GM13976 (cell line): ENCODE results near the gene SPAG16.

ENCODE experiments used
- DNase-seq: peaks from one replicate; pipeline ENCODE4 v3.0.0; 2012; ENCODE audit warnings: low spot score
- CTCF ChIP-seq: IDR thresholded peaks from 2 replicates; pipeline ENCODE4 v1.5.1; 2012; ENCODE audit warnings: borderline replicate concordance, mild to moderate bottlenecking; ENCODE audit not compliant: insufficient read depth; ENCODE audit errors: extremely low read depth, missing control alignments, control extremely low read depth
- in situ Hi-C: fragments of 300-500 bp; cut with MboI; formaldehyde crosslinking; loops from one replicate; pipeline ENCODE4 v1.12.0; 2022; ENCODE audit warnings: low sequenced_read_pairs, mixed read lengths, inconsistent platforms; ENCODE audit not compliant: unreplicated experiment

Gene SPAG16

GRCh38 chr2:213958086-213958485, 673.8 kb downstream of the SPAG16 start:
- TF ChIP-seq CTCF, result no peak
- in situ Hi-C loops, result no loop called here
- DNase-seq, result no peak

GRCh38 chr2:213959589-213959988, 675.3 kb downstream of the SPAG16 start:
- no peak for TF ChIP-seq CTCF
- in situ Hi-C loops, result no loop called here
- DNase-seq, result no peak

- TF ChIP-seq CTCF, result no peak
- in situ Hi-C loops, result no loop called here
Measured at GRCh38 chr2:213971536-213971935, 687.3 kb downstream of the SPAG16 start.

GRCh38 chr2:213980883-213981282, 696.6 kb downstream of the SPAG16 start:
- in situ Hi-C loops, result no loop called here
- no peak for TF ChIP-seq CTCF
- no peak for DNase-seq

More at GRCh38 chr2:213971536-213971935, 687.3 kb downstream of the SPAG16 start:
- DNase-seq, result no peak

- DNase-seq, result no peak
- TF ChIP-seq CTCF, result no peak
- in situ Hi-C loops, result no loop called here
Measured at GRCh38 chr2:213989207-213989606, 704.9 kb downstream of the SPAG16 start.

- TF ChIP-seq CTCF, result no peak
- DNase-seq, result no peak
- in situ Hi-C loops, result no loop called here
Measured at GRCh38 chr2:213991453-213992108, 707.3 kb downstream of the SPAG16 start.
